CMK (cell line): ENCODE measurements around the gene FAM81A.

ENCODE experiments used
- DNase-seq: peaks from one replicate; pipeline ENCODE4 v3.0.0-alpha.2; 2010; ENCODE audit warnings: low read depth

Gene FAM81A

GRCh38 chr15:59543721-59544547 lies 105.9 kb downstream of the FAM81A start:
- DNase-seq: no peak

- no peak for DNase-seq
Measured at GRCh38 chr15:59545573-59545972, 107.6 kb downstream of the FAM81A start.

DNA sequence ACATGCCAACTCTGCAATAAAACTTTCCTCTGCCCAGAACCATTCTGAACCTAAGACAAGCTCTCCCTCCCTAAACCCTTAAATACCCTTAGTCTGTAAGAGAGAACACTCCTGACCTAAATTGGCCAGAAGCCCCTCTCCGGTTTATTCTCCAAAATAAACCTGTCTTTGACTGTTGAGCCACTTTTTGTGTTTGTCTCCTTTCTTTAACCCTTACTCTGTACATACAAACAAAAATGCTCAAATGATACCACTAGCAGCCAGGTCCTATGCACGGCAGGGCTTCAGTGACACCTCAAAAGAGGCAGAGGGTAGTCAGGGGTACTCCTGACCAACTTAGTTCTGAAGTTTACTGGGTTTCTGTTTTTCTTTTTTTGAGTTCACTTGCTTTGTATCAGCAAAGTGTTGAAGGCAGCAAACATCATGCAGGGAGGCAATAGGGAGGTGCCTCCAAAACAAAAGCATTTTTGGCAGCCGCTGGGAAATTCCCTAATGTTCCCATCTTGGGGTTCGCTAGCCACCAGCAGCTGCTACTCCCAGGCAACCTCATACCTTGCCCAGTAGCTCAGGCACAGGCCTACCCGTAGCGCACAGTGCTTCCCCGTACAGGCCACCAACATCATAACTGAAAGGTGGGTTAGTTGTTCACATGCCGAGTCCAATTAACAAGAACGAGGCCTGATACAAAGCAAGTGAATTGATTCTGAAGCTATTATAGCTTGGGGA lies 110.7 kb downstream of the FAM81A start:
- DNase-seq: no peak

GRCh38 chr15:59549301-59550185 lies 111.6 kb downstream of the FAM81A start:
- no peak for DNase-seq

- no peak for DNase-seq
Measured at GRCh38 chr15:59550530-59550929, 112.5 kb downstream of the FAM81A start.

GRCh38 chr15:59550956-59551355 lies 113.0 kb downstream of the FAM81A start:
- no peak for DNase-seq

DNA sequence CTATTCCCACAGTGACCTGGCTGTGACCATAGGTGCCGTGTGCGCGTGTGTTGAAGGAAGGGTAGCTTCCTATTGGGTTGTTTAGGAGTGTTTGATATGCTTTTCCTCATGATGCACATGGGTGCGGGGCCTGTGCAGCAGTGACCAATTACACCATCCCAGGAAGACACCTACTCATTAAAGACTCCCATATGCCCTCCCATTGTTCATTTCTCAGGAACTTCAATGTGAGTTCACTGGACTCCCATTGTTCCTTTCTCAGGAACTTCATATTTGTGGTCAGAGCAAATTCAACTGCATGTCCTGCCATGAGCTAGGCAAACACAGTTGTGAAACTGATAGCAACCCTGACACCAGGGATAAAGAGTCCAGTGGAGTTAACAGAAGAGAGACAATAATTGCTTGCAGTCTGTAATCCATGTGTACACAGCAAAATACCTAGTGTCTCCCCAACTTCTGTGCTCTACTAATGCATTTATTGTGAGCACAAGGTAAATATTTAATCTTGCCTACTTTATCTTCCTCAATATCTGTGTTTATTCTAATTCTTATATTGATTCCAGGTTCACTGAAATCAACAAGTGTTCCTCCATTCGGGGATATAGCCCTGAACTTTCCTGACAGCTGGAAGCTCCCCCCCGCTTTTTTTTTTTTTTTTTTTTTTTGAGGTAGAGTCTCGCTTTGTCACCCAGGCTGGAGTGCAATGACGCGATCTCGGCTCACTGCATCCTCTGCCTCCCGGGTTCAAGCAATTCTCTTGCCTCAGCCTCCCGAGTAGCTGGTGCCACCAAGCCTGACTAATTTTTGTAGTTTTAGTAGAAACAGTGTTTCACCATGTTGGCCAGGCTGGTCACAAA lies 116.1 kb downstream of the FAM81A start:
- DNase-seq: no peak

DNA sequence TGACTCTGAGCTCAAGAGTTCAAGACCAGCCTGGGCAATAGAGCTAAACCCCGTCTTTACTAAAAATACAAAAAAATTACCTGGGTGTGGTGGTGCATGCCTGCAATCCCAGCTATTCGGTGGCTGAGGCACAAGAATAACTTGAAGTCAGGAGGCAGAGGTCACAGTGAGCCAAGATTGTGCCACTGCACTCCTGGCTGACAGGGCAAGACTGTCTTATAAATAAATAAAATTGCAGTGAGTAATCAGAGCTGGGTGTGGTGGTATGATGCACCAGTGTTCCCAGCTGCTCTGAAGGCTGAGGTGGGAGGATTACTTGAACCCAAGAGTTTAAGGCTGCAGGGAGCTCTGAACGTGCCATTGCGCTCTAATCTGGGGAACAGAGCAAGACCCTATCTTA lies 117.7 kb downstream of the FAM81A start:
- no peak for DNase-seq

DNA sequence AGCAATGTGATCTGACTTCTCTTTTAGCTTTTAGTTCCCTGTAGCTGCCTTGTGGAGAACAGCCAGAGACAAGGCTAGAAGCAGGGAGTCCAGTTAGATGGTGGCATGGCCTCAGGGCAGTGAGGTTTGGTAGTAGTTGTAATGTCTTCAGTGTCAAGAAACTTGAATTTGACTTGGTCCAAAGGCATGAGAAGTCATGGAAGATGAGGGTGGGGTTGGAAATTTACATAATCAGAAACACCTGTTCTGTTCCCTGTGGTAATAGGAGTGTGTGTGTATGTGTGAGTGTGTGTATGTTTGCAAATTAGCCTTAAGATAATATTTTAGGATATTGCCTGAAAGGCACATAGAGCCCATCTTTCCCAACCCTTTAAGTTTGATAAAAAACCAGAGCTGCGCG lies 118.4 kb downstream of the FAM81A start:
- no peak for DNase-seq

- no peak for DNase-seq
Measured at GRCh38 chr15:59557581-59557980, 119.6 kb downstream of the FAM81A start.

- no peak for DNase-seq
Measured at GRCh38 chr15:59558851-59559250, 120.9 kb downstream of the FAM81A start.

DNA sequence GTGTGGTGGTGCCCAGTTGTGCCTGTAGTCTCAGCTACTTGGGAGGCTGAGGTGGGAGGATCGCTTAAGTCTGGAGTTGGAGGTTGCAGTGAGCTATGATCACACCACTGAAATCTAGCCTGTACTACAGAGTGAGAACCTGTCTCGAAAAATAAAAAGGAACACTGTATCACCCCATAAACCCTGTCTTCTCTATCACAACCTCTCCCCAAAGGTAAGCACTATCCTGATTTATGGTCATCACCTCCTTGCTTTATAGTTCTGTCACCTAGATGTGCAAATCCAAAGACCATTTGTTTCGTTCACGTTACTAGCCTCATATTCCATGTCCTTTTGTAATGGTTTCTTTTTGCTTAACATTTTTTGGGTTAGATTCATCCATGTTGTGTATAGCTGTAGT lies 123.6 kb downstream of the FAM81A start:
- no peak for DNase-seq

DNA sequence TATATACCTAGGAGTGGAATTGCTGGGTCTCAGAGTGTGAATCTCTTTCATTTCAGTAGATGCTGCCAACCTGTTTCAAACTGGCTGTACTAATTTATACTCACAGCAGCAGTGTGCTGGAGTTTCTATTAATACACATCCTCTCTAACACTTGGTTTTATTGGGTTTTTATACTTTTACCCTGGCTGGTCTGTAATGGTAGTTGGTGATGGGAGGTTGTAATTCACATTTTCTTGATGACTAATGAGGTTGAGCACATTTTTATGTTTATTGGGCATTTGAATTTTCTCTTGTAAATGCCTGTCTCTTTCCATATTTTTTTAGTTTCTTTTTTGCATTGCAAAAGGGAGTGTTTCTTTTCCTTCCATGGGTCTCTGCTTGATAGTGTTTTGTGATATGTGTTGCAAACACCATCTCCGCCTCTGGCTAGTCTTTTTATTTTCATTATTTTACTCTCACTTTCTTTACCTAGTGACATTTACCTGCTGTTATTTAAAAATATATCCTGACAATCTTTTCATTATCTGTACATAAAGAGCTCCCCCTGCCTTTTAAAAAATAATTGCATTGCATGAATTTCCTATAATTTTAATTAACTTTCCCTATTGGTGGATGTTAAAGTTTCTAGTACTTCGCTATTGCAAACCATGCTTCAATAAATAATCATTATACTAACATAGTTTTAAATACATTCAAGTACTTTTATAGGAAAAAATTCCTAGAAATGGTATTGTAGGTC lies 124.6 kb downstream of the FAM81A start:
- DNase-seq: no peak

DNA sequence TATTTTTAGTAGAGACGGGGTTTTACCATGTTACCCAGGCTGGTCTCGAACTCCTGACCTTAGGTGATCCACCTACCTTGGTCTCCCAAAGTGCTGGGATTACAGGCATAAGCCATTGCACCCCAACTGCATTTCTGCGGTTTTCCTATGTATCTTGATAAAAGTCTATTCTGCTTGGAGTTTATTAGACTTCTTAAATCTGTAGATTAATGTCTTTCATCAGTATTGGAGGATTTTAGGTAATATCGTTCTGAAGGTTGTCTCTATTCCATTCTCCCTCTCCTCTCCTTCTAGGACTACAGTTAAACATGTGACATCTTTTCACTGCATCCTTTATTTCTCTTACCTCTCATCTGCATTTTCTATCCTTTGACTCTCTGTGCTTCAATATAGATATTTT lies 127.3 kb downstream of the FAM81A start:
- no peak for DNase-seq

DNA sequence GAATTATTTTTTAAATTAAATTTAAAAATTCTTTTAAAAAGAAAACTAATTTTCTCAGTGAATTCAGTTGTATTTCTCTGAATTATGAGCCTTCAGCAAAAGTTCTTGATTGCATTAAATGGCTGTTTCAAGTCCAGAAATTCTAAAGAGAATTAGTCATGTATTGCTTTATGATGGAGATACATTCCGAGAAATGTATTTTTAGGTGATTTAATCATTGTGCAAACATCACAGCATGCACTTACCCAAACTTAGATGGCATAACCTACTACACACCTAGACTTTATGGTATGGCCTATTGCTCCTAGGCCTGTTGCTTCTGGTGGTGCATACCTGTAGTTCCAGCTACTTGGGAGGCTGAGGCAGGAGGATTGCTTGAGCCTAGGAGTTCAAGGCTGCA lies 129.3 kb downstream of the FAM81A start:
- no peak for DNase-seq

GRCh38 chr15:59569477-59569876 lies 131.5 kb downstream of the FAM81A start:
- DNase-seq: no peak

GRCh38 chr15:59570315-59570714 lies 132.3 kb downstream of the FAM81A start:
- no peak for DNase-seq

- no peak for DNase-seq
Measured at GRCh38 chr15:59571606-59572005, 133.6 kb downstream of the FAM81A start.
